SKM-1 (cell line): Measurements from ENCODE around the gene MYBPH.

Experiments used
- DNase-seq: peaks from one replicate; lab custom pipeline; 2025; ENCODE audit not compliant: unreplicated experiment; lab: John Stamatoyannopoulos, UW

Gene MYBPH, protein sequence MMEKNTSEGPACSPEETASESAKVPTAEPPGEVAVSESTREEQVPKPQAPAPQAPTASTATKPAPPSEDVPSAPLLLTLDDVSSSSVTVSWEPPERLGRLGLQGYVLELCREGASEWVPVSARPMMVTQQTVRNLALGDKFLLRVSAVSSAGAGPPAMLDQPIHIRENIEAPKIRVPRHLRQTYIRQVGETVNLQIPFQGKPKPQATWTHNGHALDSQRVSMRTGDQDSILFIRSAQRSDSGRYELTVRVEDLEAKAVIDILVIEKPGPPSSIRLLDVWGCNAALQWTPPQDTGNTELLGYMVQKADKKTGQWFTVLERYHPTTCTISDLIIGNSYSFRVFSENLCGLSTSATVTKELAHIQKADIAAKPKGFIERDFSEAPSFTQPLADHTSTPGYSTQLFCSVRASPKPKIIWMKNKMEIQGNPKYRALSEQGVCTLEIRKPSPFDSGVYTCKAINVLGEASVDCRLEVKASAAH

DNA sequence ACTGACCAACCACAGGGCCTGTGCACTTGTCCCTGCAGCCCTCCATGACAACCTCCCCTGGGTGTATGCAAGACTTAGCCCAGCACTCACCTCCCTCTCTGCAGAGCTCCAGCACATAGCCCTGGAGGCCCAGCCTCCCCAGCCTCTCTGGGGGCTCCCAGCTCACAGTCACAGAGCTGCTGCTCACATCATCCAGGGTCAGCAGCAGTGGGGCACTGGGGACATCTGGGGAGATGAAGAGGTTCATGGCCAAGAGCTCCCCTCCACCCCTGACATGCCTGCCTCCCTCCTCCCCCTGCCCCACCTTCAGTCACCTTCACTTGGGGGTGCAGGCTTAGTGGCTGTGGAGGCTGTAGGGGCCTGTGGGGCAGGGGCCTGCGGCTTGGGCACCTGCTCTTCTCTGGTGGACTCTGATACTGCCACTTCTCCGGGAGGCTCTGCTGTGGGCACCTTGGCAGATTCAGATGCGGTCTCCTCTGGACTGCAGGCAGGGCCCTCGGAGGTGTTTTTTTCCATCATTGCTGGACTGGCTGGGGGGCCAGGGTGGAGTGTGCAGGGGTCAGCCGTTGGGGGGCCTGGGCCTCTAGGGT is at the start of gene MYBPH:
Gene MYBPH (minus strand): TSS at position 590 of the 590 bp plus-strand sequence. CDS start 71 bp downstream, at position 519.
- DNase-seq = no peak

GRCh38 chr1:203225071-203225470 is 49.4 kb upstream of the MYBPH start:
- no peak for DNase-seq

GRCh38 chr1:203223012-203223775 is 47.6 kb upstream of the MYBPH start:
- no peak for DNase-seq

GRCh38 chr1:203219934-203220333 is 44.3 kb upstream of the MYBPH start:
- no peak for DNase-seq

- no peak for DNase-seq
These were observed 43.5 kb upstream of the MYBPH start for GRCh38 chr1:203219171-203219570.

DNA sequence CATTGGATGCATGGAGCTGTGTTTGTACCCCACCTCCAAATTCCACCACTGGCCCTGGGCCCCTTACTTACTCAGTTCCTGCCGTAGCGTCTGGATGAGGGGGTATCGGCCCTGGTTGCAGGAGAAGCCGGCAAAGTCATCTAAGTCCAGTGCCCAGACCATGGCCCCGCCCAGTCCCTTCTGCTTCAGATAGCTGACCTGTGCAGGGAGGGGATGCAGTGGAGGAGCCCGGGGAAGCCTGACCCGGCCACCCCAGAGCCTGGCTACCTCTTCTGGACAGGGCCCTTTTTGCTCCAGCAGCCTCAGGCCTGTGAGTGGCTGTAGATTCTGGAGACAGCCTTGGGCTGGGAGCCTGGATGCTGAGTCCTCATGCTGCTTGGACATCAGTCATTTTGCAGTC is 42.0 kb upstream of the MYBPH start:
- no peak for DNase-seq

GRCh38 chr1:203217139-203217655 is 41.6 kb upstream of the MYBPH start:
- DNase-seq = peak; percentile 59

DNA sequence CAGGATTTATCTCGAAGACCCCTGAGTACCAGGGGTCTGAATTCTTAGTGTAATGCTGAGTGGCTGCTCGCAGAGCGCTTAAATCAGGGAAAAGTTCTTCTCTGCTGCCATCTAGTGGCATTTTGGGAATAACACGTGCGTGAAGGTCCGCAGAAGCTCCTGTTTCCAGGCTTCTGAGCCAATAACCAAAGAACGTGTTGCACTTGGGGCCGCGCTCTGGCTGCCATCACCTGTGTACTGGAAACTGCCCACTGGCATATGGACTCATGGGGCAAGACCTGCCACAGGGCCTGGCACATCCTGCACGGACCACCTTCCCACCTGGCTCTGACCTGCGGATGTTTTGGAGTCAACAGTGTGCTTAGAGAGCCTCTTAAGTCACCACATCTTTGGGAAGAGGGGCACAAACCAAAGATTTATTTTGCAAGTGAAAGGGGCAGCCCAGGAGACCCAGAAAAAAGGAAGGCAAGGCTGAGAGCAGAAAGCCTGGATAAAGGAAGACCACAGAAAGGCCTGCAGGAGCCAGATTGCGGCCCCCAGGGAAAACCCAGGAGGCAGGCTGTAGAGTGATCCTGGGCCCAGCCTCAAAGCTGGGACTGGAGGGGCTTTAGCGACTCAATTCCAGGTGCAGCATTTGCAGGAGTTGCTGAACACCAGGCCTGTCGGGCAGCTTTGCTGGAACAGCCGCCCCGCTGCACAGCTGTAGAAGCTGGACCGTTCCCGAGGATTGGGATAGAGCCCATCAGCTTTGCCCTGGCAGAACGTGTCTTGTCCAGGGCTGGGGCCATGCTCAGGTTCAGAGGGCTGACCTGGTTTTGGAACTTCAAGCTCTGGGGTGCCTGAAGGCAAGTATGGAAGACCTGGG is 40.9 kb upstream of the MYBPH start:
- peak; percentile 81 for DNase-seq

DNA sequence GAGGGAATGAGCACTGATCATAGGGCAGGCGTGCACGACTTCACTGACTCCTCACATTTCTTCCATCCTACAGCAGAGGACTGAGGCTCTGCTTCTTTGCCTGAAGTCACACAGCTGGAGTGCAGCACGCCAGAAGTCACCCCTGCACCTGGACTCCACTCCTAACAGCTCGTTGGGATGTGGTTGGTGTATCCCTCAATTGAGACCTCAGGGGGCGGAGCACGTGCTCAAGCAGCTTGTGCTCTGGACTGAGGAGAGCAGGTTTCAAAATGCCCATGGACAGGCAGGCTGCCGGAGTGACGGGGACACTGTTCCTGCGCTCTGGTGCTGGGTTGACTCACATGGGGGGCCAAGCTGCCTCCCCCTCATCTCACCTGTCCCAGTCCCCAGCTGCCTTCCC is 39.9 kb upstream of the MYBPH start:
- no peak for DNase-seq

DNA sequence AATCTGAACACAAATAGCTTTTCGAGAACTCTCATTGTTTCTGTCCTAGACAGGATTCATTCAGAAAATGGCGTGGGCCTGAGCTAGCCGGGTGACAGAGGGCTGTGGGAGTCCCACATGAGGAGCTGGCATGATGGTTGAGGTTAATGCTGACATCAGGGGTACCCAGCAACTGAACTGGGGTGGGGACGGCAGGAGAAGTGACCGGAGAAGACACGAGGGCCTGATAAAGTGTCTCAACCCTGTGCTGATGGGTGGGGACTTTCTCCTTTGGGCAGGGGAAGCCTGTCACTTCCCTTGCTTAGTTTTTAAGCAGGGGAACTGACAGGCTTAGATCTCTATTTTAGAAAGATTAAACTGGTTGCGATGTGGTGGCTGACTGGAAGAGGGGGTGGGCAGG is 39.2 kb upstream of the MYBPH start:
- no peak for DNase-seq

DNA sequence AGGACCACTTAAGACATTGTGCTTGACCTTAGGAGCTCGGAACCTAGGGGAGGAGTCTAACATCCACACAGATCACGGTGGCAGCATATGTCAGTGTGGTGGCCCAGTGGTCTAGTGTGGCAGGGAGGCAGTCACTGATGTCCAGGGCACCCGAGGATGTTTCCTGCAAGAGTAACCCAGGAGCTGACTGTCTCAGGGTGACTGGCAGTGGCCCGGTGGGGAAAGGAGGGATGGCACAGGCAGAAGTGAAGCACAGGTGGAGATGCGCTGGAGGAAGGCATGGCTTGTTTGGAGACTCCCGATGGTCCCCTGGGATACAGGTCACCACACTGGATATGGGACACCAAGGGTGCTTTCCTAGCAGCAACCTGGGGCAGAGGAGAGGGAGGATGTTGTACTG is 37.5 kb upstream of the MYBPH start:
- DNase-seq = no peak

DNA sequence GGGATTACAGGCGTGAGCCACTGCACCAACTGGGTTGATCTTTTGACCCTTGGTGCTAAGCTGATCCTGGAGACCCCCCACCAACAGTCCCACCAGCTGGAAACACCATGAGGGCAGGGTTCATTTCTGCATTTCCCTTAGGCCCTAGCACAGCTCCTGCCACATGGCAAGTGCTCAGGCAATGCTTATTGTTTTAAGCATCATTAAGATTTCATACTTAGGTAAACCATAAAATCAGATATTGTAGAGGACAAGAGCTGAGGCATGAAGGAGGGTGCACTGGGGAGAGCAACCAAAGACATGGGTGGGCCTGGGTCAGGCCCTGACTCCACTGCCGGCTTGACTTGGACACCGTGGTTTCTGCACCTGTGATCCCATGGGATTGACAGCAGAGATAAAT is 36.2 kb upstream of the MYBPH start:
- no peak for DNase-seq

GRCh38 chr1:203210988-203211387 is 35.4 kb upstream of the MYBPH start:
- no peak for DNase-seq

- no peak for DNase-seq
These were observed 34.7 kb upstream of the MYBPH start for GRCh38 chr1:203210350-203210749.

DNA sequence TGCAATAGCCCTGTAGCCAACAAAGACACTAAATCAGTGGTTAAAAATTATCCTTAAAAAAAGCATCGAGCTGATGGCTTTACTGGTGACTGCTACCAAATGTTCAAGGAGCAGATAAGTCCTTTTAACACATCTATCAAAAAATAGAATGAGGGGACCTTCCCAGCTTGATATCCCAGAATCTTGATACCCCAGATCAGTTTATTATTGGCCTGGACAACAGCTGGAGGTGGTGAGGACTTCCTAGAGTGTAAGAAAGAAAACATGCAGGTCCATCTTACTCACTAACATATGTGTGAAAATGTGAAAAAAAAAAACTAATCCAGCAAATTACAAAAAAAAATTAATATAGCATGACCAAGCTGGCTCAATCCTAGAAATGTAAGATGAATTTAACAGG is 32.6 kb upstream of the MYBPH start:
- no peak for DNase-seq

- no peak for DNase-seq
These were observed 32.1 kb upstream of the MYBPH start for GRCh38 chr1:203207751-203208150.

GRCh38 chr1:203206129-203206687 is 30.6 kb upstream of the MYBPH start:
- DNase-seq = no peak

GRCh38 chr1:203204756-203205155 is 29.1 kb upstream of the MYBPH start:
- DNase-seq = no peak

GRCh38 chr1:203202431-203203245 is 27.0 kb upstream of the MYBPH start:
- DNase-seq = peak; percentile 78
